ENCODE results near the gene KCNQ1.

The KCNQ1 gene

DNA sequence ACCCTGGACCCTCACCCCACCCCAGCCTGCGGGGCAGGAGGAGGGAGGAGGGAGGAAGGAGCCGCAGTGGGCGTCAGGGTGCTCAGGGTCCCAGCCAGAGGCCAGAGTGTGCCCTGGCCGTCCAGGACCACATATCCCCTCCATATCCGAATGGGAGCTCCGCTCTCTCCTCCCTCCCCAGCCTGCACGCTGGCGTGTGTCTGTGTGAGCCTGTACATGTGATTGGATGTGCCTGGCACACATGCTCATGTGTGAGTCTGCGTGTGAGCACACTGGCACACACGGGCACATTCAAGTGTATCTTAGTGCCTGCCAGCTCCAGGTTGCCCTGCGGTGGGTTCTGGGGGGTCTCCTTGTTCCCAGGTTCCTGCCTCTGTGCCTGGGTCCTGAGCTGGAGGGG lies 36.1 kb upstream of the KCNQ1 start:
- Histone ChIP-seq H3K79me2 (ENCODE audit: insufficient read depth, low read length) (no peaks in the 10 kb centered on the region), H3K9me3 (ENCODE audit: insufficient read depth, low read length) (no peaks in the 10 kb centered on the region), H3K9ac (ENCODE audit: low read length) (no peak overlapping the region), H3K36me3 (ENCODE audit: low read length) (no peaks in the 10 kb centered on the region), H3K27ac (ENCODE audit: low read depth, low read length) (no peak overlapping the region), H3K4me3 (ENCODE audit: insufficient read depth, low read length, poor library complexity, severe bottlenecking) (no peak overlapping the region), H4K20me1 (ENCODE audit: low read depth, low read length) (no peaks in the 10 kb centered on the region), H3K9me2 (replicated peaks; ENCODE audit: insufficient read depth, low read length) (no peaks in the 10 kb centered on the region), H3F3A (ENCODE audit: insufficient read depth) (no peaks in the 10 kb centered on the region), H3K4me2 (ENCODE audit: low read depth, low read length, poor library complexity, severe bottlenecking) (no peak overlapping the region), H2AFZ (ENCODE audit: low read depth, low read length, severe bottlenecking) (no peak overlapping the region), H3K27me3 (ENCODE audit: low read length) (no peaks in the 10 kb centered on the region)
- no peak for TF ChIP-seq EZH2phosphoT487 (conservative IDR thresholded peaks at IDR 0.05; ENCODE audit: low read length)
- TF ChIP-seq, protein P1, sequence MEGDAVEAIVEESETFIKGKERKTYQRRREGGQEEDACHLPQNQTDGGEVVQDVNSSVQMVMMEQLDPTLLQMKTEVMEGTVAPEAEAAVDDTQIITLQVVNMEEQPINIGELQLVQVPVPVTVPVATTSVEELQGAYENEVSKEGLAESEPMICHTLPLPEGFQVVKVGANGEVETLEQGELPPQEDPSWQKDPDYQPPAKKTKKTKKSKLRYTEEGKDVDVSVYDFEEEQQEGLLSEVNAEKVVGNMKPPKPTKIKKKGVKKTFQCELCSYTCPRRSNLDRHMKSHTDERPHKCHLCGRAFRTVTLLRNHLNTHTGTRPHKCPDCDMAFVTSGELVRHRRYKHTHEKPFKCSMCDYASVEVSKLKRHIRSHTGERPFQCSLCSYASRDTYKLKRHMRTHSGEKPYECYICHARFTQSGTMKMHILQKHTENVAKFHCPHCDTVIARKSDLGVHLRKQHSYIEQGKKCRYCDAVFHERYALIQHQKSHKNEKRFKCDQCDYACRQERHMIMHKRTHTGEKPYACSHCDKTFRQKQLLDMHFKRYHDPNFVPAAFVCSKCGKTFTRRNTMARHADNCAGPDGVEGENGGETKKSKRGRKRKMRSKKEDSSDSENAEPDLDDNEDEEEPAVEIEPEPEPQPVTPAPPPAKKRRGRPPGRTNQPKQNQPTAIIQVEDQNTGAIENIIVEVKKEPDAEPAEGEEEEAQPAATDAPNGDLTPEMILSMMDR (IDR thresholded peaks at IDR 0.05; ENCODE audit: insufficient read depth, low read length, poor library complexity, severe bottlenecking) = no peak

DNA sequence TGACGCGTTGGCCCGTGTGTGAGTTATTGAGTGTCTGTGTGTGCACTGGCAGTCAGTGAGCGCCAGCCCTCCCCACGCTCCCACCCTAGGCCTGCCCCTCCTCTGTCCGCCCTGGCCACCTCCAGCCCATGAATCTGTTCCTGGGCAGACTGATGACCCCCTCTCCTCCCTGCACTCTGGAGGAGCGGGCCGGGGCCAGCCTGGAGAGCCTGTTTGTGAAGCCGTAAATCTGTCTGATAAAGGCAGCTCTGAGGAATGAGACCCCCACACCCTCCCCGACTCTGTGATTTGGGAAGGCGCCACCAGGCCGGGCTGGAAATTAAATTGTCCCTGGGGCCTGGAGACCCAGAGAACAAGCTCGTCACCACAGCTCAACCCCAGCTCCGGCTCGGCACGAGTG lies 35.7 kb upstream of the KCNQ1 start:
- Histone ChIP-seq H3F3A (ENCODE audit: insufficient read depth) (no peaks in the 10 kb centered on the region), H3K4me3 (ENCODE audit: insufficient read depth, low read length, poor library complexity, severe bottlenecking) (no peak overlapping the region), H4K20me1 (ENCODE audit: low read depth, low read length) (no peaks in the 10 kb centered on the region), H2AFZ (ENCODE audit: low read depth, low read length, severe bottlenecking) (no peak overlapping the region), H3K9ac (ENCODE audit: low read length) (no peak overlapping the region), H3K9me3 (ENCODE audit: insufficient read depth, low read length) (no peaks in the 10 kb centered on the region), H3K27me3 (ENCODE audit: low read length) (no peaks in the 10 kb centered on the region), H3K9me2 (replicated peaks; ENCODE audit: insufficient read depth, low read length) (no peaks in the 10 kb centered on the region), H3K4me2 (ENCODE audit: low read depth, low read length, poor library complexity, severe bottlenecking) (no peak overlapping the region), H3K36me3 (ENCODE audit: low read length) (no peaks in the 10 kb centered on the region), H3K27ac (ENCODE audit: low read depth, low read length) (no peak overlapping the region), H3K79me2 (ENCODE audit: insufficient read depth, low read length) (no peaks in the 10 kb centered on the region)
- no peak for TF ChIP-seq EZH2phosphoT487 (conservative IDR thresholded peaks at IDR 0.05; ENCODE audit: low read length)
- TF ChIP-seq, protein P1 (IDR thresholded peaks at IDR 0.05; ENCODE audit: insufficient read depth, low read length, poor library complexity, severe bottlenecking) = no peak

DNA sequence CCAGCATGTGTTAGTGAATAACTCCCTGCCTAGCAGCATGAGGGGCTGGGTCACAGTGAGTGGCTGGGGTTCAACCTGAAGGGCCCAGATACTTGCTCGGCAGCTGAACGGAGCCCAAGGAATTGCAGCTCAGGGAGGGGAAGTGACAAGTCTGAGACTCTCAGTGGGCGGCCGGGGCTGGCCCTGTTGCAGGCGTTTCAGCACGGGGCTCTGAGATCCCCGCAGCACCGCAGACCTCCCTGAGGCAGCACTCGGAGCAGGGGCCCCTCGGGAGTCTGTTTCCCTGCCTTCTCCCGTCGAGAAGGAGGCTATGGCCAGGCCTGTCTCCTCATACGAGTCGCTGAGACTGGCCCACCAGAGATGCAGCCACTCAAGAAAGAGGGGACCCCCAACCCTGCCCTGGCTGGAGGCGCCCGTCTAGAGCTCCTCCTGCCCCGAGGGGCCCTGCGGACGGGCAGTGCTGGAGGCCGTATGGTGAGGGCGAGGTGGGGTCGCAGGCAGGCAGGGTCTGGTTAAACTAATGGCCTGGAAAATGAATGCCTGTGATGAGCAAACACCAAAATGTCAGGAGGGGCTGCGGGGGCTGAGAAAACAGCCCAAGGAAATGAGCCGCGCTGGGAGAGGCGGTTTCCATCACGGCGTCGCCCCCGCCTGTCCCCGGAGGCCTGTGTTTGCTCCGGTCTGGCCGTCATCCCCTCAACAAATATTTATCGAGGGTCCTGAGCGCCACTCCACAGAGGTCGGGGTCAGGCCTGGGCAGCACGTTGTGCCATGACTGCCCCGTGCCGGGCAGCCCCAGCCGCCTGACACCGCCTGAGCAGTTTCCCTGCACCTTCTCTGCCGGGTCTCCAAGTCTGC lies 35.0 kb upstream of the KCNQ1 start:
- Histone ChIP-seq H3F3A (ENCODE audit: insufficient read depth) (no peaks in the 10 kb centered on the region), H4K20me1 (ENCODE audit: low read depth, low read length) (no peaks in the 10 kb centered on the region), H3K4me3 (ENCODE audit: insufficient read depth, low read length, poor library complexity, severe bottlenecking) (no peak overlapping the region), H2AFZ (ENCODE audit: low read depth, low read length, severe bottlenecking) (no peak overlapping the region), H3K9me3 (ENCODE audit: insufficient read depth, low read length) (no peaks in the 10 kb centered on the region), H3K4me2 (ENCODE audit: low read depth, low read length, poor library complexity, severe bottlenecking) (no peak overlapping the region), H3K27me3 (ENCODE audit: low read length) (no peaks in the 10 kb centered on the region), H3K27ac (ENCODE audit: low read depth, low read length) (no peak overlapping the region), H3K79me2 (ENCODE audit: insufficient read depth, low read length) (no peaks in the 10 kb centered on the region), H3K36me3 (ENCODE audit: low read length) (no peaks in the 10 kb centered on the region), H3K9ac (ENCODE audit: low read length) (no peak overlapping the region), H3K9me2 (replicated peaks; ENCODE audit: insufficient read depth, low read length) (no peaks in the 10 kb centered on the region)
- no peak for TF ChIP-seq EZH2phosphoT487 (conservative IDR thresholded peaks at IDR 0.05; ENCODE audit: low read length)
- TF ChIP-seq, protein P1 (IDR thresholded peaks at IDR 0.05; ENCODE audit: insufficient read depth, low read length, poor library complexity, severe bottlenecking) = no peak
